Trophoblast cell (in vitro differentiated cells and primary cell): ENCODE measurements around the gene GRAMD2A.

Source experiments
- DNase-seq, 2 donors: peaks; one replicate each; pipeline ENCODE4 v3.0.0-alpha.2; 2016
- H2AFZ ChIP-seq: 2 replicates; pipeline ENCODE4 v1.6.1; 2013; ENCODE audit warnings: low read length, moderate library complexity, mild to moderate bottlenecking; ENCODE audit not compliant: insufficient read depth, poor library complexity
- H2AK5ac ChIP-seq: 2 replicates; pipeline ENCODE4 v1.6.1; 2013; ENCODE audit warnings: mild to moderate bottlenecking, low read length
- H2BK120ac ChIP-seq: 2 replicates; pipeline ENCODE4 v1.6.1; 2013; ENCODE audit warnings: low read length, mild to moderate bottlenecking, moderate library complexity; ENCODE audit not compliant: insufficient read depth, poor library complexity
- H2BK12ac ChIP-seq: 2 replicates; pipeline ENCODE4 v1.6.1; 2013; ENCODE audit warnings: mild to moderate bottlenecking, low read length, moderate library complexity
- H2BK5ac ChIP-seq: 2 replicates; pipeline ENCODE4 v1.6.1; 2013; ENCODE audit warnings: low read length, low read depth, moderate library complexity, mild to moderate bottlenecking; ENCODE audit not compliant: poor library complexity
- H3K14ac ChIP-seq: 2 replicates; pipeline ENCODE4 v1.6.1; 2013; ENCODE audit warnings: mild to moderate bottlenecking, low read length
- H3K18ac ChIP-seq: 2 replicates; pipeline ENCODE4 v1.6.1; 2013; ENCODE audit warnings: mild to moderate bottlenecking, low read length
- H3K23ac ChIP-seq: 2 replicates; pipeline ENCODE4 v1.6.1; 2013; ENCODE audit warnings: low read length
- H3K27ac ChIP-seq: 2 replicates; pipeline ENCODE4 v1.5.1; 2013; ENCODE audit warnings: low read depth, mild to moderate bottlenecking, inconsistent platforms, low read length, moderate library complexity
- H3K27me3 ChIP-seq: 2 replicates; pipeline ENCODE4 v1.6.1; 2013; ENCODE audit warnings: inconsistent platforms, mild to moderate bottlenecking, low read length, moderate library complexity; ENCODE audit not compliant: insufficient read depth
- H3K36me3 ChIP-seq, 2 experiments: 1 replicate in 1 of 2; 2 replicates in 1 of 2; pipeline ENCODE4 v1.6.1; 2013; ENCODE audit warnings: low read length in 2 of 2, mild to moderate bottlenecking in 2 of 2, moderate library complexity in 1 of 2; ENCODE audit not compliant: insufficient read depth in 2 of 2, control insufficient read depth in 1 of 2
- H3K4ac ChIP-seq: 2 replicates; pipeline ENCODE4 v1.6.1; 2013; ENCODE audit warnings: low read depth, mild to moderate bottlenecking, low read length, moderate library complexity
- H3K4me1 ChIP-seq, 2 experiments: 1 replicate in 1 of 2; 2 replicates in 1 of 2; pipeline ENCODE4 v1.6.1; 2013; ENCODE audit warnings: low read length in 2 of 2, mild to moderate bottlenecking in 2 of 2, moderate library complexity in 1 of 2; ENCODE audit not compliant: insufficient read depth in 2 of 2, control insufficient read depth in 1 of 2
- H3K4me2 ChIP-seq: 2 replicates; pipeline ENCODE4 v1.6.1; 2013; ENCODE audit warnings: inconsistent platforms, mild to moderate bottlenecking, low read length, moderate library complexity
- H3K4me3 ChIP-seq: 2 replicates; pipeline ENCODE4 v1.5.1; 2013; ENCODE audit warnings: mild to moderate bottlenecking, low read depth, low read length, inconsistent platforms
- H3K79me1 ChIP-seq: one replicate; pipeline ENCODE4 v1.6.1; 2013; ENCODE audit warnings: low read length
- H3K79me2 ChIP-seq: 2 replicates; pipeline ENCODE4 v1.6.1; 2013; ENCODE audit warnings: low read length, mild to moderate bottlenecking; ENCODE audit not compliant: control insufficient read depth, insufficient read depth, poor library complexity
- H3K9ac ChIP-seq: 2 replicates; pipeline ENCODE4 v1.6.1; 2013; ENCODE audit warnings: mild to moderate bottlenecking, low read length
- H3K9me3 ChIP-seq: 2 replicates; pipeline ENCODE4 v1.6.1; 2013; ENCODE audit warnings: low read depth, mild to moderate bottlenecking, control low read depth, inconsistent platforms, low read length; ENCODE audit not compliant: insufficient read depth
- H4K12ac ChIP-seq: 2 replicates; pipeline ENCODE4 v1.6.1; 2013; ENCODE audit warnings: low read depth, mild to moderate bottlenecking, low read length, moderate library complexity
- H4K8ac ChIP-seq: 2 replicates; pipeline ENCODE4 v1.6.1; 2013; ENCODE audit warnings: low read depth, mild to moderate bottlenecking, low read length, moderate library complexity
- H4K91ac ChIP-seq: one replicate; pipeline ENCODE4 v1.6.1; 2013; ENCODE audit warnings: low read depth, mild to moderate bottlenecking, low read length, moderate library complexity
- WGBS: extraction: QIAGEN DNeasy Blood & Tissue Kit; methylation state at CpG from one replicate; pipeline ENCODE4 v1.1.7; 2013; ENCODE audit warnings: missing lambda C conversion rate; ENCODE audit not compliant: insufficient read length, insufficient coverage; ENCODE audit errors: extremely low coverage; 5-methylcytosine and 5-hydroxymethylcytosine counted together

GRAMD2A gene

DNA sequence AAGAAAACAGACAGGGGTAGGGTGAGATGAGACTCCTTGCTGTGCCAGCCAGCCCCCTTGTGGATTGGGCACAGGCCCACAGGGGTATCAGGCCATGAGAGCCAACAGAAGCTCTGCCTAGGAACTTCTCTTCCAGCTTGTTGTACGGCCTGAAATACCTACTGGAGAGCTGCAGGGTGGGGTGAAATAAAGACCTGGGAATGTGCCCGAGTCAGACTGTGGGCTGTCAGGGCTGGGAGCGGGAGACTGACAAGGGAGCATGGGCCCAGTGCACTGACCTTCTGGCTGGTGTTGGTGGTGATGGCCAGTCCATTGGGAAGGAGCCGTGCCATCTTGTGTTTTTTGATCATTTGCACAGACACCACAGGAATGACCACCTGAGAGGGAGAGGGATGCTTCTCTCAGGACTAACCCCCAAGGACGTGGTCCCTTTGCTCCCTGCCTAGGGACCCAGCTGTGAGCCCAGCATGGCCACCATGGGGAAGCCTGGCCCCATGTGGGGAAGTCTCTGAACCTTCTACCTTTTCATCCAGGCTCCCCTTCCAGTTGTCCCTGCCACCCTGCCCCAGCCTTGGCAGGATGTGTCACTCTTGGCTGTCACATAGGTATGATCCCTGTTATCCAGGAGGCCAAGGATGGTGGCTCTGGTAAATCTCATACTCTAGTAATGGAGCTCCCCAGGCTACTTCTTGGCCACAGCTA, 30.7 kb downstream of the GRAMD2A start:
- Histone ChIP-seq H3K36me3 (peaks cover 5% of the 10 kb centered on the region in 2 experiments), H3K18ac (peak overlapping the region; percentile 40), H3K79me2 (peaks cover 12% of the 10 kb centered on the region), H3K27ac (no peak overlapping the region), H4K12ac (no peak overlapping the region), H3K79me1 (peaks cover 39% of the 10 kb centered on the region), H4K91ac (peak overlapping the region; percentile 95), H3K9me3 (no peaks in the 10 kb centered on the region), H3K4me3 (no peak overlapping the region), H3K4me1 (peaks cover 46 to 55% of the 10 kb centered on the region in 2 experiments), H2BK120ac (peak overlapping the region; percentile 65), H4K8ac (peak overlapping the region; percentile 39), H2BK12ac (peak overlapping the region; percentile 77), H3K23ac (no peak overlapping the region), H3K4ac (peak overlapping the region; percentile 5), H2AFZ (no peak overlapping the region), H3K27me3 (no peaks in the 10 kb centered on the region), H3K4me2 (no peak overlapping the region), H3K14ac (peak overlapping the region; percentile 56), H3K9ac (no peak overlapping the region), H2AK5ac (peak overlapping the region; percentile 73), H2BK5ac (peak overlapping the region; percentile 73)
- WGBS = no CpG with 5 or more reads among the region's 5 CpGs
- DNase-seq = peak in 1 of 2 donors; percentile 41

GRCh38 chr15:72163719-72164118, 33.9 kb downstream of the GRAMD2A start:
- H2AFZ ChIP-seq = no peak overlapping the region
- H4K91ac ChIP-seq = no peak overlapping the region
- H3K79me2 ChIP-seq = peaks cover 4% of the 10 kb centered on the region
- H3K27ac ChIP-seq = no peak overlapping the region
- no peak for DNase-seq
- H3K4me1 ChIP-seq = peaks cover 35 to 43% of the 10 kb centered on the region in 2 experiments
- H4K12ac ChIP-seq = no peak overlapping the region
- no peak overlapping the region for H3K4ac ChIP-seq
- H3K27me3 ChIP-seq = no peaks in the 10 kb centered on the region
- H3K79me1 ChIP-seq = peaks cover 27% of the 10 kb centered on the region
- no peak overlapping the region for H3K4me3 ChIP-seq
- no peak overlapping the region for H2BK12ac ChIP-seq
- H4K8ac ChIP-seq = no peak overlapping the region
- H3K9ac ChIP-seq = no peak overlapping the region
- no peak overlapping the region for H3K4me2 ChIP-seq
- peak overlapping the region; percentile 7 for H3K14ac ChIP-seq
- no peak overlapping the region for H2BK120ac ChIP-seq
- H3K18ac ChIP-seq = no peak overlapping the region
- no peak overlapping the region for H3K23ac ChIP-seq
- no peak overlapping the region for H2BK5ac ChIP-seq
- no peaks in the 10 kb centered on the region for H3K9me3 ChIP-seq
- no CpG with 5 or more reads among the region's 4 CpGs for WGBS
- H3K36me3 ChIP-seq = peaks cover 5 to 8% of the 10 kb centered on the region in 2 experiments
- no peak overlapping the region for H2AK5ac ChIP-seq

DNA sequence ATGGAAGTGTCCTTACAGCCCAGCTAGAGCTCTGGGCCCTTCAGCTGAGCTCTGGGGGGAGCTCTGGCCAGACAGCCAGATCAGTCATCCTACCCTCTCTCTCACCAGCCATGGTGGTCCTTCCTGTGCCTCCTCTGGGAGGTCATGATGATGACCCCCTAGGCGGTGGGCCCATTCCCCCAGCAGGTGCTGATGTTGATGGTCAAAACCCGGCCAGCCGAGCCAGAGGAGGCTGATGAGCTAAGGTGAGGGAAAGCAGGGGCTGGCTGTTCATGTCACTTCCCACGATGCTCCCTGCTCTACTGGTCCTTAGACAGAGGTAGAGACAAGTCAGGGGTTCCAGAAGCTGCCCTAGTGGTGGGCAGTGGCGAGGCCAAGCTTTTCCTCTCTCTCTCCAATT, 35.0 kb downstream of the GRAMD2A start:
- Histone ChIP-seq H3K4me1 (peaks cover 28 to 33% of the 10 kb centered on the region in 2 experiments), H3K4me2 (no peak overlapping the region), H4K8ac (no peak overlapping the region), H3K4me3 (no peak overlapping the region), H3K18ac (no peak overlapping the region), H3K27ac (peak overlapping the region; percentile 67), H2BK12ac (peak overlapping the region; percentile 4), H3K9me3 (no peaks in the 10 kb centered on the region), H4K12ac (no peak overlapping the region), H4K91ac (peak overlapping the region; percentile 16), H3K23ac (no peak overlapping the region), H3K79me1 (peaks cover 22% of the 10 kb centered on the region), H3K36me3 (peaks cover 5 to 8% of the 10 kb centered on the region in 2 experiments), H3K4ac (no peak overlapping the region), H2AFZ (no peak overlapping the region), H2BK120ac (no peak overlapping the region), H3K14ac (no peak overlapping the region), H3K27me3 (no peaks in the 10 kb centered on the region), H2BK5ac (no peak overlapping the region), H3K9ac (no peak overlapping the region), H2AK5ac (no peak overlapping the region), H3K79me2 (peaks cover under 1% of the 10 kb centered on the region)
- WGBS = no CpG with 5 or more reads among the region's 5 CpGs
- no peak for DNase-seq

- Histone ChIP-seq H2BK12ac (no peak overlapping the region), H3K9ac (no peak overlapping the region), H3K79me1 (peaks cover 12% of the 10 kb centered on the region), H3K27ac (peak overlapping the region; percentile 67), H3K36me3 (peaks cover 5 to 6% of the 10 kb centered on the region in 2 experiments), H3K4me2 (no peak overlapping the region), H3K18ac (no peak overlapping the region), H3K4ac (no peak overlapping the region), H2BK5ac (peak overlapping the region; percentile 36), H4K8ac (no peak overlapping the region), H2AK5ac (no peak overlapping the region), H4K12ac (no peak overlapping the region), H2BK120ac (peak overlapping the region; percentile 57), H4K91ac (peak overlapping the region; percentile 68), H3K23ac (no peak overlapping the region), H3K79me2 (no peaks in the 10 kb centered on the region), H2AFZ (no peak overlapping the region), H3K14ac (no peak overlapping the region), H3K27me3 (no peaks in the 10 kb centered on the region), H3K9me3 (no peaks in the 10 kb centered on the region), H3K4me1 (peaks cover 18 to 23% of the 10 kb centered on the region in 2 experiments), H3K4me3 (no peak overlapping the region)
- DNase-seq = peak; percentile 61 to 77
- no CpG with 5 or more reads among the region's 7 CpGs for WGBS
Measured at GRCh38 chr15:72161361-72162132, 36.0 kb downstream of the GRAMD2A start.
